22Rv1 (cell line): ENCODE measurements around the gene DNAJB9.

ENCODE experiments used
- ZFX ChIP-seq: fragments of 450-650 bp; IDR thresholded peaks from 2 replicates; pipeline ENCODE4 v1.6.1; 2017; ENCODE audit warnings: antibody characterized with exemption, borderline replicate concordance
- TF ChIP-seq, protein P1 (sequence below): fragments of 450-650 bp; IDR thresholded peaks from 2 replicates; pipeline ENCODE4 v1.5.1; 2017; ENCODE audit warnings: mild to moderate bottlenecking

DNA sequence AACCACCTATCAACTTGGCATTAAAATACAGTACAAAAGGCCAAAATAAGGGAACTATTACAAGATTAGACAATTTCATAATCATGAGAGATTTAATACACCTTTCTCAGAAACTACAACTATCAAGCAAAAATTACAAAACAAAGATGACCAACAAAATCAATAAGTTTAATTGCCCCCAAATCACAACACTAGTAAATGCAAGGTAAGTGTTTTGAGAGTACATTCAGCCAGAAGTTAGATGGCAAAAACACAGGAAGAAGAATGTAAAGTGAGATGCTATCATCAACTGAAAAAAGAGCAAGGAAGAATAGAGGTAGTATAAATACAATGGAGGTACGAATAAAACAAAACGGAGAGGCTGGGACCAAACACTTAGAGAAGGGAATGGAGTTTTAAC lies 46.9 kb upstream of the DNAJB9 start:
- TF ChIP-seq, protein P1, sequence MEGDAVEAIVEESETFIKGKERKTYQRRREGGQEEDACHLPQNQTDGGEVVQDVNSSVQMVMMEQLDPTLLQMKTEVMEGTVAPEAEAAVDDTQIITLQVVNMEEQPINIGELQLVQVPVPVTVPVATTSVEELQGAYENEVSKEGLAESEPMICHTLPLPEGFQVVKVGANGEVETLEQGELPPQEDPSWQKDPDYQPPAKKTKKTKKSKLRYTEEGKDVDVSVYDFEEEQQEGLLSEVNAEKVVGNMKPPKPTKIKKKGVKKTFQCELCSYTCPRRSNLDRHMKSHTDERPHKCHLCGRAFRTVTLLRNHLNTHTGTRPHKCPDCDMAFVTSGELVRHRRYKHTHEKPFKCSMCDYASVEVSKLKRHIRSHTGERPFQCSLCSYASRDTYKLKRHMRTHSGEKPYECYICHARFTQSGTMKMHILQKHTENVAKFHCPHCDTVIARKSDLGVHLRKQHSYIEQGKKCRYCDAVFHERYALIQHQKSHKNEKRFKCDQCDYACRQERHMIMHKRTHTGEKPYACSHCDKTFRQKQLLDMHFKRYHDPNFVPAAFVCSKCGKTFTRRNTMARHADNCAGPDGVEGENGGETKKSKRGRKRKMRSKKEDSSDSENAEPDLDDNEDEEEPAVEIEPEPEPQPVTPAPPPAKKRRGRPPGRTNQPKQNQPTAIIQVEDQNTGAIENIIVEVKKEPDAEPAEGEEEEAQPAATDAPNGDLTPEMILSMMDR = no peak
- no peak for TF ChIP-seq ZFX
